NCI-H1436 treated with DMSO at 0.1 percent for 48 hours (cell line): ENCODE data around the gene EMILIN3.

Experiments used
- DNase-seq: peaks from one replicate; lab custom pipeline; 2025; lab: John Stamatoyannopoulos, UW

The EMILIN3 gene

GRCh38 chr20:41344938-41345728 is 21.5 kb downstream of the EMILIN3 start:
- DNase-seq = no peak

GRCh38 chr20:41344477-41344876 is 22.1 kb downstream of the EMILIN3 start:
- no peak for DNase-seq

DNA sequence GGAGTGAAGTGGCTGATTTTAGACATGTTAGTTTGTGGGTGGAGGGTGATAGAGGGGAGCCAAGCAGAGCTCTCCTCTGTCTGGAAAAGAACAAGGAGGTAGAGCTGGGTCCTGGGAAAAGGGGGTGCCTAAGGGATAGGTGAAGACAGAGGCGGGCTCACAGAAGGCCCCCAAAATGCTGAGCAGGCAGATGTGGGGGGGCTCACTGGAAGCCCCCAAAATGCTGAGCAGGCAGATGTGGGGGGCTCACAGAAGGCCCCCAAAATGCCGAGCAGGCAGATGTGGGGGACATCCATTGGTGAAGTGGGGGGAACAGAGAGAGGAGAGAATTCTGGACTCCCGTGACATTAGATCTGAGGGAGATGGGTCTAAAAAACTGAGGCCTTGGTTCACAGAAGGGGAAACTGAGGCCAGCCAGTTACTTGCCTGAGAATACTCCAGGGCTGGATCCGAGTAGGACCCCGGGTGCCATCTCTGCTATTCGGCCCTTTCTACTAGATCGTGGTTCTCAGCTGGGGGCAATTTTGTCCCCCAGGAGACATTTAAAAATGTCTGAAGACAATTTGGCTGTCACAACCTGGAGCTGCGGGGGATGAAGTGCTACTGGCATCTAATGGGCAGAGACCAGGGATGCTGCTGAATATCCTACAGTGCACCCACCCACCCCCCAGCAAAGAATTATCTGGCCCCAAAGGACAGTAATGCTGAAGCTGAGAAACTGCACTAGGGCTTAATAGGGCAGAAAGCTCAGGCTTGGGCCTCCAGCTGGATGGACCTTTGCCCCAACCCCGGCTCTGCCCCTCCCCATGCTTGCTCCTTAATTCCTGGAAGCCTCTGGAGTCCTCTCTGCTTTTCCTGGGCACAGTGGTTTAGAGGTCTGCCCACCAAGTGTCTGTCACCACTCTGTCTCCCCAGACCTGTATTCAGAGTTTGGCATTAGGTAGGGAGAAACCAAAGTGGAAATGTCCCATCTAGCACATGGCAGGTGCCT is 23.8 kb downstream of the EMILIN3 start:
- DNase-seq = no peak

DNA sequence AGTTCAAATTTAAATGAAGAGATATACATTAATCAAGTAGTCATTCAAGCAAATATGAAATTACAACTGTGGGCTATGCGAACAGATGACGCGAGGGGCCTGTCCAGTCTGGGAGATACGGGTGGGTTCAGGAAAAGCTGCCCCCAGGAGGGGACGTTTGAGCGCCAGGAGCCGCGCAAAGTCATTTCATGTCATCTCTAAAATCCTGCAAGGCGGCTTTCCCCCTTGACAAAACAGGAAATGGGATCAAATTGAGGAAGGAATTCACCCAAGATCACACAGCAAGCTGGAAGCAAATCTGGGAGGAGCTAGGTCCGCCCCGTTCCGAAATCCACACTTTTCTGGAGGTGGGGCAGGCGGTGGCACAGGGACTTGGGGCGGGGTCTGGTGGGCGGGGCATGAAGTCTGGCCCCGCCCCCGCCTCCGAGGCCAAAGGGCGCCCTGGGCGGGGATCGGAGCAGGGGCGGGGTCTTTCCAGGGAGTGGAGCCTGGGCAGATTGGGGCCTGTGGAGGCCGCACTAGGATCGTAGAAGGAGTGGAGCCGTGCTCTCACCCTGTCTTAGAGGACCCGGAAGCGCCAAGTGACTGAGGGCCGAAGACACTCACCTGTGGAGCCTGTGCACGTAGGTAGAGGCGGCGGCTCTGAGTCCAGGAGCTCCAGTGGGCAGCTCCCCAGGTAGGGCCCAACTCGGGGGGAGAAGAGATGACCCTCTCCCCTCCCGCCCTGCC is 26.1 kb downstream of the EMILIN3 start, which contains the start of gene LPIN3:
Gene LPIN3, plus strand, starts transcription at position 495 of the 729 bp plus-strand sequence. CDS start 4,983 bp downstream, outside the sequence.
- no peak for DNase-seq

GRCh38 chr20:41339957-41340326 is 26.7 kb downstream of the EMILIN3 start:
- DNase-seq = peak; percentile 13

- no peak for DNase-seq
Observed at GRCh38 chr20:41336711-41337492, 29.7 kb downstream of the EMILIN3 start.

DNA sequence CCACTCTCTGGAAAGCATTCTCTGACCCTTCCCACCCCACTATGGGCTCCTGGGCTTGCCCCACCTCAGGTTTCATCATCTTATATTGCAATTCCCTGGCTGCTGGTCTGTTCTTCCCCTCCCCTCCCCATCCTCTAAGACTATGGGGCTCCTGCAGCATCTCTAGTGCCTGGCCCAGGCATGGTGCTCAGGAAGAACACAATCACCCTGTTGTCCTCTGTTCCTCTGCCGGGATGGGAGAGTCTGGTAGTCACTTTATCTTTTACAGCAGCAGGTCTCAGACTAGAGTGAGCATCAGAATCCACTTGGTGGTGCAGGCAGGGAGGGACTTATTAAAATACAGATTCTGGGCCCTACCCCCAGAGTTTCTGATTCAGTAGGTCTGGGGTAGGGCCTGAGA is 31.0 kb downstream of the EMILIN3 start:
- DNase-seq = no peak

GRCh38 chr20:41334443-41335421 is 31.9 kb downstream of the EMILIN3 start:
- no peak for DNase-seq

- DNase-seq = no peak
Observed at GRCh38 chr20:41334036-41334435, 32.6 kb downstream of the EMILIN3 start.

- no peak for DNase-seq
Observed at GRCh38 chr20:41331731-41332130, 34.9 kb downstream of the EMILIN3 start.

DNA sequence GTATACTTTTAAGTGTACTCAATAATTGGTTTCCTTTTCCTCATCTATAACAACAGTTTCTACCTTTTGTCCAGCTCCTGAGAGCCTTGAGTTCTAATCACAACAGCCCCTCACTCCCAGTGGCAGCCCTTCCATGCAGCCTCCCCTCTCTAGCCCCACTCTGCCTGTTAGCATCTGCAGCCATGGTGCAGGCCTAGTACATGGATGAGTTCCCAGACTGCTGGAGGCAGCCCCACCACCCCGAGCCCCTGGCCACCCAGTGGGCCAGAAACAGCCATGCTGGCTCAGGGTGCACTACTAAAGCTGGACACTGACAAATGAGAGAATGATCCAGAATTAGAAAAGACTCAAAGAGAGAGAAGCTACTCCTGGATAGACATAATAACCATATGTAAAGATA is 35.7 kb downstream of the EMILIN3 start:
- no peak for DNase-seq

DNA sequence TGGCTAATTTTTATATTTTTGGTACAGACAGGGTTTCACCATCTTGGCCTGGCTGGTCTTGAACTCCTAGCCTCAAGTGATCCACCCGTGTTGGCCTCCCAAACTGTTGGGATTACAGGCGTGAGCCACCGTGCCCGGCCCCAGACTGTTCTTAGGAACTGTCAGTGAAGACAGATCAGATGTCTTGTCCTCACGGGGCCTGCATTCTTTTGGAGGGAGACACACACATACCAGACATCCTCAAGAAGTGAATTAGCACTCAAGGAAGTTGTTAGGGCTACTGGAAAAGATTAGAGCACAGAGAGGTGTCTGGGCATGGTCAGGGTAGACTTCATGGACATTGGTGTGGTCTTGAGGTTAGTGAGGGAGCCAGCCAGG is 36.3 kb downstream of the EMILIN3 start:
- DNase-seq = no peak

GRCh38 chr20:41329435-41330342 is 36.9 kb downstream of the EMILIN3 start:
- DNase-seq = no peak

DNA sequence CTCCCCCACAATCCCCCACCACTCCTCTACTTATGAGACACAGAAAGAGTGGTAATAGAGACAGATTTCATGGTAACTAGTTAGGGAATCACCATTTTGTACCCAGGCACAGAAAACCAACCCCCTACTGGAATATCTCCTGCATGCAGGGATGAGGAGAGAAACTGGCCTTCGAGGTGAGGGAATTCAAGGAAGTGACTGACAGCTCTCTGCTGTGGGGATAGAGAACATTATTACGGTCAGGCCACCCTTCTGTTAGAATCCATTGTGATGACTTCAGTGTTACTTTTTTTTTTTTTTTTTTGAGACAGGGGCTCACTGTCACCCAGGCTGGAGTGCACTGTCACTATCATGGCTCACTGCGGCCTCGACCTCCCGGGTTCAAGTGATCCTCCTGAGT is 39.4 kb downstream of the EMILIN3 start:
- DNase-seq = no peak

DNA sequence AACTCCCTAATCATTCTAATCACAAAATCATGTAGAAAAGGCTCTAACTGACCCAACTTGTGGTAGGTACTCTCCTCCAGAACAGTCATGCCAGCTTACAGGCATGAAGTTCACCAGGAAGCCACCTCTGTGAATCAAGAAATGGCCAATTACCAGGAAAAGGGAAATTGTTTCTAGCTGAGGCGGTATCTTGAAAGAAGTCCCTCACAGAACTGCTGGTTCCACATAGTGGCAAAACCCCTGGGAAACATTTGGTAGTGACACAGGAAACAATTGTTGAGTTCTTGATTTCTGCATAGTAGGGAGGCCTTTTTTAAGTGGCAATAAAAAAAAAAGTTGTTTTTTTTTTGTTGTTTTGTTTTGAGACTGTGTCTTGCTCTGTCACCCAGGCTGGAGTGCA is 45.6 kb downstream of the EMILIN3 start:
- no peak for DNase-seq

GRCh38 chr20:41320441-41320840 is 46.2 kb downstream of the EMILIN3 start:
- DNase-seq = no peak

DNA sequence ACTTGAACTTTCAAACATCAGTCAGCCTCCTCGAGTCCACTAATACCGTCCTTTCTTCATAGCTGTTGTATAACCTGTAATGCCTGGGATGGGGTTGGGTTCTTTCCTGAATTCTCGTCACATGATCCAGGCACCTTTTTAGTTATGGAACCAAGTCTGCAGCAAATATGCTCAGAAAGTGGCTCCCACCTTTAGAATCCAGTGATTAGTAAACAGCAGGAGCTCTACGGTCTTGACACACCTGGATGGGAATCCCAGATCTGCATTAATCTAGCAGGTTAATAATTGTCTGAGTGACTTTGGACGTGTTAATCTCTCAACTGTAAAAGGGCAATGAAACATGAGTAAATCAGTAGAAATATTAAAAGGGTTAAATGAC is 48.4 kb downstream of the EMILIN3 start:
- no peak for DNase-seq

- peak; percentile 76 for DNase-seq
Observed at GRCh38 chr20:41317546-41318270, 48.9 kb downstream of the EMILIN3 start, which contains the start of gene ZHX3. ZHX3 (minus strand) TSS chr20:41317731; CDS start chr20:41204916, 112,815 bp downstream.
